Measurements from ENCODE around the gene RUSC2.

- TF ChIP-seq CTCF (conservative IDR thresholded peaks at IDR 0.05; ENCODE audit: low read depth, low read length) = no peak
- TF ChIP-seq EZH2 (IDR thresholded peaks at IDR 0.05; ENCODE audit: low read length, unreplicated experiment) = no peak
- TF ChIP-seq EZH2phosphoT487 (IDR thresholded peaks at IDR 0.05; ENCODE audit: borderline replicate concordance, low read length) = no peak
Observed at GRCh38 chr9:35538361-35539234, 48.7 kb downstream of the RUSC2 start.

Measured in PC-3 (cell line).